HepG2 (cell line): ENCODE measurements around the gene SCN8A. TPM values are rescaled to one million over a fixed set of nuclear protein-coding genes. Genes with fewer than 3 reads are reported as not detected.

Experiments used
- ATAC-seq: fragments of 200-7000 bp; cut with Tn5 transposase; 3 replicates; pipeline ENCODE4 v1.9.1; 2020; ENCODE audit warnings: mild to moderate bottlenecking, moderate library complexity
- BruUV-seq: library from RNA; stranded (reverse); fragments of 400-500 nt; replicated peaks from 2 replicates; lab custom pipeline; 2021; lab: Mats Ljungman, UMichigan
- CTCF ChIA-PET: fragments of 300-600 bp; formaldehyde crosslinking; extraction: SDS; loops from one replicate; lab custom pipeline; 2021; ENCODE audit warnings: low total read pairs, inconsistent platforms, low intra/inter-chr PET ratio; lab: Yijun Ruan, JAX
- POLR2A ChIA-PET: fragments of 350-600 bp; sonication (Branson Sonifier 250); formaldehyde crosslinking; loops from one replicate; lab custom pipeline; 2020; ENCODE audit warnings: antibody characterized with exemption, inconsistent platforms; lab: Yijun Ruan, JAX
- DNase-seq: peaks from one replicate; pipeline ENCODE4 v3.0.0-alpha.2; 2015; ENCODE audit warnings: low spot score
- FAIRE-seq: peaks from 3 replicates; lab custom pipeline; 2011; peaks lifted over from hg19 to GRCh38; lab: Jason Lieb, UNC
- H2AFZ ChIP-seq: one replicate; pipeline ENCODE4 v1.6.1; 2011; ENCODE audit warnings: low read length, inconsistent platforms
- H3K27ac ChIP-seq: fragments of 300-600 bp; 3 replicates; pipeline ENCODE4 v1.8.0; 2011; ENCODE audit warnings: mixed run types, mild to moderate bottlenecking, mixed read lengths, low read length, inconsistent platforms; ENCODE audit not compliant: insufficient read depth; ENCODE audit errors: extremely low read length
- H3K27me3 ChIP-seq, 2 experiments: fragments of 200-600 bp in 1 of 2; 2 replicates in 1 of 2; 3 replicates in 1 of 2; pipeline versions ENCODE4 v1.6.0 to v1.8.0; 2011; ENCODE audit warnings: low read length in 2 of 2, mild to moderate bottlenecking in 2 of 2, moderate library complexity in 2 of 2, inconsistent platforms in 1 of 2; ENCODE audit not compliant: insufficient read depth in 2 of 2, control insufficient read depth in 1 of 2
- H3K36me3 ChIP-seq, 2 experiments: fragments of 200-600 bp in 1 of 2; replicated peaks in 1 of 2; 2 replicates in 1 of 2; 3 replicates in 1 of 2; pipeline versions ENCODE4 v1.5.1 to v1.8.0; 2011; ENCODE audit warnings: low read length in 2 of 2, inconsistent platforms in 1 of 2; ENCODE audit not compliant: insufficient read depth in 2 of 2, control insufficient read depth in 1 of 2
- H3K4me1 ChIP-seq: 2 replicates; pipeline ENCODE4 v1.5.1; 2012; ENCODE audit warnings: low read length, inconsistent platforms; ENCODE audit not compliant: insufficient read depth
- H3K4me2 ChIP-seq: 2 replicates; pipeline ENCODE4 v1.6.0; 2011; ENCODE audit warnings: low read depth, low read length, inconsistent platforms
- H3K4me3 ChIP-seq, 3 experiments: fragments of 200-600 bp in 1 of 3; sonication (generic), shearing (Covaris generic) in 1 of 3; replicated peaks in 1 of 3; 2 replicates each; pipeline ENCODE4 v1.5.1; 2011 to 2016; ENCODE audit warnings: low read length in 3 of 3, inconsistent platforms in 2 of 3, low read depth in 2 of 3, mild to moderate bottlenecking in 2 of 3, control low read depth in 1 of 3, mixed read lengths in 1 of 3; ENCODE audit not compliant: insufficient read depth in 1 of 3
- H3K79me2 ChIP-seq: one replicate; pipeline ENCODE4 v1.6.1; 2011; ENCODE audit warnings: low read length, inconsistent platforms; ENCODE audit not compliant: insufficient read depth
- H3K9ac ChIP-seq: 2 replicates; pipeline ENCODE4 v1.6.0; 2011; ENCODE audit warnings: mild to moderate bottlenecking, low read depth, low read length, inconsistent platforms; ENCODE audit not compliant: insufficient read depth
- H3K9me3 ChIP-seq: 2 replicates; pipeline ENCODE4 v1.5.1; 2012; ENCODE audit warnings: mild to moderate bottlenecking, low read length
- H4K20me1 ChIP-seq: 2 replicates; pipeline ENCODE4 v1.6.0; 2011; ENCODE audit warnings: inconsistent platforms, mild to moderate bottlenecking, low read length, moderate library complexity; ENCODE audit not compliant: insufficient read depth
- HNRNPK ChIP-seq: fragments of 200-400 bp; formaldehyde crosslinking; IDR thresholded peaks from 2 replicates; pipeline ENCODE4 v1.6.1; 2018; ENCODE audit warnings: low read length, low read depth, moderate library complexity, mild to moderate bottlenecking; ENCODE audit not compliant: poor library complexity, severe bottlenecking
- NFIB ChIP-seq: sonication (generic); formaldehyde crosslinking; IDR thresholded peaks from 2 replicates; pipeline ENCODE4 v1.9.0; 2021; ENCODE audit warnings: missing genetic modification reagents, mild to moderate bottlenecking, borderline replicate concordance
- PLSCR1 ChIP-seq: sonication (generic); formaldehyde crosslinking; IDR thresholded peaks from 2 replicates; pipeline ENCODE4 v1.5.0; 2020; ENCODE audit warnings: missing genetic modification reagents, mild to moderate bottlenecking, borderline replicate concordance
- RARG ChIP-seq: sonication (generic); formaldehyde crosslinking; IDR thresholded peaks from 2 replicates; pipeline ENCODE4 v1.4.0; 2020; ENCODE audit warnings: low read depth, mild to moderate bottlenecking, missing genetic modification reagents
- TEF ChIP-seq: sonication (generic); formaldehyde crosslinking; IDR thresholded peaks from 2 replicates; pipeline ENCODE4 v1.5.0; 2020; ENCODE audit warnings: missing genetic modification reagents
- ZFP91 ChIP-seq: sonication (generic); formaldehyde crosslinking; IDR thresholded peaks from 2 replicates; pipeline ENCODE4 v1.9.0; 2022; ENCODE audit warnings: missing genetic modification reagents, mild to moderate bottlenecking, borderline replicate concordance
- ZNF225 ChIP-seq: sonication (generic); formaldehyde crosslinking; IDR thresholded peaks from 2 replicates; pipeline ENCODE4 v1.4.0; 2020; ENCODE audit warnings: mild to moderate bottlenecking, missing genetic modification reagents
- ZNF292 ChIP-seq: sonication (generic); formaldehyde crosslinking; IDR thresholded peaks from 2 replicates; pipeline ENCODE4 v1.8.1; 2022; ENCODE audit warnings: mild to moderate bottlenecking, low read depth, missing genetic modification reagents, borderline replicate concordance
- ZNF296 ChIP-seq: sonication (generic); formaldehyde crosslinking; conservative IDR thresholded peaks from 2 replicates; pipeline ENCODE4 v1.5.0; 2020; ENCODE audit warnings: mild to moderate bottlenecking, missing genetic modification reagents
- ZNF343 ChIP-seq: sonication (generic); formaldehyde crosslinking; IDR thresholded peaks from 2 replicates; pipeline ENCODE4 v1.4.0; 2020; ENCODE audit warnings: mild to moderate bottlenecking, missing genetic modification reagents
- ZNF512B ChIP-seq: sonication (generic); formaldehyde crosslinking; IDR thresholded peaks from 2 replicates; pipeline ENCODE4 v1.5.1; 2020; ENCODE audit warnings: missing genetic modification reagents, mild to moderate bottlenecking, borderline replicate concordance
- ZNF574 ChIP-seq: sonication (generic); formaldehyde crosslinking; IDR thresholded peaks from 2 replicates; pipeline ENCODE4 v1.4.0; 2020; ENCODE audit warnings: missing genetic modification reagents
- ZNF589 ChIP-seq: sonication (generic); formaldehyde crosslinking; conservative IDR thresholded peaks from 2 replicates; pipeline ENCODE4 v1.8.0; 2022; ENCODE audit warnings: mild to moderate bottlenecking, moderate library complexity, missing genetic modification reagents
- ZNF678 ChIP-seq: sonication (generic); formaldehyde crosslinking; IDR thresholded peaks from 2 replicates; pipeline ENCODE4 v1.4.0; 2020; ENCODE audit warnings: mild to moderate bottlenecking, missing genetic modification reagents
- WGBS: methylation state at CpG from one replicate; pipeline ENCODE4 v1.1.6; 2017; ENCODE audit warnings: low lambda C conversion rate; 5-methylcytosine and 5-hydroxymethylcytosine counted together
- in situ Hi-C: cut with HindIII; loops from 2 replicates; pipeline ENCODE4 v1.10.0; 2017; ENCODE audit warnings: low pct_unique_long_range_greater_than_20kb; ENCODE audit not compliant: extremely low pct_ligation_motif_present
- intact Hi-C: fragments of 100-400 bp; cut with micrococcal nuclease; formaldehyde crosslinking; loops from one replicate; pipeline ENCODE4 v1.10.0; 2022; ENCODE audit not compliant: unreplicated experiment
- polyA plus RNA-seq, 8 experiments: library from polyadenylated mRNA; depleted of rRNA in 3 of 8; stranded (reverse) in 7 of 8; unstranded in 1 of 8; fragments of >200 nt; fragmentation: Illumina TruSeq in 4 of 8; extraction: Trizol in 4 of 8; gene quantifications; 2 replicates each; pipeline versions ENCODE4 v1.2.1 to v1.2.3, GENCODE V29; 2011 to 2016; ENCODE audit warnings: low read depth in 4 of 8, missing spikeins in 1 of 8, mixed read lengths in 1 of 8; ENCODE audit not compliant: insufficient read depth in 1 of 8
- total RNA-seq, 5 experiments: library from RNA; depleted of rRNA; stranded (reverse); fragments of >200 nt; fragmentation: Illumina TruSeq; extraction: Trizol; gene quantifications; 2 replicates each; pipeline ENCODE4 v1.2.3, GENCODE V29; 2016; ENCODE audit warnings: low read depth in 1 of 5

SCN8A gene
- total and polyA plus RNA-seq, 2 of the 13 experiments (the other 11 are each of a cell fraction or from before 2014, with no cell fraction given), result 0.57 to 1.4 TPM

GRCh38 chr12:51621156-51621922, 30.3 kb downstream of the SCN8A start:
- 53% methylated on average over 7 of the region's 7 CpGs for WGBS
- FAIRE-seq, result no peak
- H3K4me2 ChIP-seq, result no peak overlapping the region
- no peaks in the 10 kb centered on the region for H4K20me1 ChIP-seq
- intact Hi-C loops (no loop called here), in situ Hi-C loops (no loop called here)
- ATAC-seq, result no peak
- ChIA-PET POLR2A (no interaction called here), CTCF (no interaction called here)
- H3K9ac ChIP-seq, result no peak overlapping the region
- no peaks in the 10 kb centered on the region for H3K27me3 ChIP-seq
- DNase-seq, result no peak
- no peak overlapping the region for H3K27ac ChIP-seq
- no peaks in the 10 kb centered on the region for H3K79me2 ChIP-seq
- no peaks in the 10 kb centered on the region for H3K36me3 ChIP-seq
- no peak overlapping the region for H3K4me3 ChIP-seq
- BruUV-seq, result no TSS peak
- no peaks in the 10 kb centered on the region for H3K9me3 ChIP-seq
- peaks cover 9% of the 10 kb centered on the region for H3K4me1 ChIP-seq
- no peak overlapping the region for H2AFZ ChIP-seq
- TF ChIP-seq ZNF678 (CRISPR knock-in tag), result no peak
- TF ChIP-seq ZNF296, result no peak
- no peak for TF ChIP-seq PLSCR1
- no peak for TF ChIP-seq ZNF343
- no peak for TF ChIP-seq ZNF589 (CRISPR knock-in tag)
- no peak for TF ChIP-seq ZNF574 (CRISPR knock-in tag)
- no peak for TF ChIP-seq TEF
- no peak for TF ChIP-seq ZFP91
- TF ChIP-seq ZNF292 (CRISPR knock-in tag), result no peak
- TF ChIP-seq NFIB (CRISPR knock-in tag), result no peak
- TF ChIP-seq HNRNPK, result no peak
- TF ChIP-seq ZNF225, result no peak
- no peak for TF ChIP-seq ZNF512B (CRISPR knock-in tag)
- no peak for TF ChIP-seq RARG (CRISPR knock-in tag)
